Vagina (tissue), 2 donors: ENCODE results near the gene POLN. TPM values are rescaled to one million over a fixed set of nuclear protein-coding genes. Genes with fewer than 3 reads are reported as not detected.
A peak's percentile ranks its signal among the peaks of the same experiment; 100 is the strongest.

Source experiments
- DNase-seq, 2 donors: peaks; one replicate each; pipeline ENCODE4 v3.0.0-alpha.2; 2017; ENCODE audit errors: extremely low spot score in 2 of 2
- H3K27ac ChIP-seq: fragments of 200-600 bp; sonication (generic); one replicate; pipeline ENCODE4 v1.5.1; 2019
- H3K27me3 ChIP-seq: fragments of 200-600 bp; sonication (generic); one replicate; pipeline ENCODE4 v1.5.1; 2019
- H3K36me3 ChIP-seq, 2 donors: fragments of 200-600 bp; sonication (generic); one replicate each; pipeline ENCODE4 v1.5.1; 2017 to 2019
- H3K4me1 ChIP-seq: fragments of 200-600 bp; sonication (generic); one replicate; pipeline ENCODE4 v1.5.1; 2019
- H3K4me3 ChIP-seq, 2 donors: fragments of 200-600 bp; sonication (generic); 1 replicate in 1 of 2; 2 replicates in 1 of 2; pipeline ENCODE4 v1.5.1; 2016 to 2019
- H3K9me3 ChIP-seq: fragments of 200-600 bp; sonication (generic); one replicate; pipeline ENCODE4 v1.5.1; 2019
- POLR2A ChIP-seq, 2 donors: fragments of 450-650 bp; IDR thresholded peaks; one replicate each; pipeline ENCODE4 v1.6.1; 2017; ENCODE audit warnings: antibody characterized with exemption in 2 of 2, mild to moderate bottlenecking in 2 of 2, moderate library complexity in 2 of 2
- POLR2AphosphoS5 ChIP-seq, 2 donors: sonication (generic); formaldehyde crosslinking; IDR thresholded peaks; one replicate each; pipeline ENCODE4 v1.9.0; 2017; ENCODE audit warnings: antibody characterized with exemption in 2 of 2, mild to moderate bottlenecking in 2 of 2, low read depth in 1 of 2; ENCODE audit not compliant: insufficient read depth in 1 of 2
- intact Hi-C: fragments of 100-400 bp; cut with DNase I; formaldehyde crosslinking; loops from one replicate; pipeline ENCODE4 v1.15.1; 2023
- total RNA-seq: library from RNA; depleted of rRNA; stranded (reverse); fragments of >200 nt; gene quantifications from one replicate; pipeline ENCODE4 v1.2.3, GENCODE V29; 2016
- TF ChIP-seq, protein P1 (sequence below), 3 experiments: fragments of 450-650 bp in 2 of 3; fragments of 200-600 bp in 1 of 3; sonication (generic) in 1 of 3; IDR thresholded peaks; one replicate each; pipeline ENCODE4 v1.5.1; 2017 to 2019; ENCODE audit warnings: antibody characterized with exemption in 3 of 3, mild to moderate bottlenecking in 2 of 3, moderate library complexity in 2 of 3

Gene POLN
- total RNA-seq: 3.9 TPM

GRCh38 chr4:2241410-2242353 is at the start of gene POLN, which contains the start of gene HAUS3:
Gene POLN, minus strand, starts transcription at chr4:2242121. Its CDS starts 12,890 bp downstream, at chr4:2229231.
Gene HAUS3, minus strand, starts transcription at chr4:2242121. Its CDS starts 1,175 bp downstream, at chr4:2240946.
- Histone ChIP-seq H3K27me3 (no peaks in the 10 kb centered on the region), H3K36me3 (peaks cover 0 to 5% of the 10 kb centered on the region in 2 donors), H3K4me1 (peaks cover 68% of the 10 kb centered on the region), H3K4me3 (peak within 1 kb of the TSS; percentile 84 to 90), H3K9me3 (no peaks in the 10 kb centered on the region), H3K27ac (peak within 1 kb of the TSS; percentile 69)
- DNase-seq: peak; percentile 95 to 99
- TF ChIP-seq POLR2A (IDR thresholded peaks at IDR 0.05) (peak in 1 of 2 donors; percentile 82), POLR2AphosphoS5 (IDR thresholded peaks at IDR 0.05; ENCODE audit: insufficient read depth in 1 of 2, low read depth in 1 of 2) (peak; percentile 97)
- TF ChIP-seq, protein P1, sequence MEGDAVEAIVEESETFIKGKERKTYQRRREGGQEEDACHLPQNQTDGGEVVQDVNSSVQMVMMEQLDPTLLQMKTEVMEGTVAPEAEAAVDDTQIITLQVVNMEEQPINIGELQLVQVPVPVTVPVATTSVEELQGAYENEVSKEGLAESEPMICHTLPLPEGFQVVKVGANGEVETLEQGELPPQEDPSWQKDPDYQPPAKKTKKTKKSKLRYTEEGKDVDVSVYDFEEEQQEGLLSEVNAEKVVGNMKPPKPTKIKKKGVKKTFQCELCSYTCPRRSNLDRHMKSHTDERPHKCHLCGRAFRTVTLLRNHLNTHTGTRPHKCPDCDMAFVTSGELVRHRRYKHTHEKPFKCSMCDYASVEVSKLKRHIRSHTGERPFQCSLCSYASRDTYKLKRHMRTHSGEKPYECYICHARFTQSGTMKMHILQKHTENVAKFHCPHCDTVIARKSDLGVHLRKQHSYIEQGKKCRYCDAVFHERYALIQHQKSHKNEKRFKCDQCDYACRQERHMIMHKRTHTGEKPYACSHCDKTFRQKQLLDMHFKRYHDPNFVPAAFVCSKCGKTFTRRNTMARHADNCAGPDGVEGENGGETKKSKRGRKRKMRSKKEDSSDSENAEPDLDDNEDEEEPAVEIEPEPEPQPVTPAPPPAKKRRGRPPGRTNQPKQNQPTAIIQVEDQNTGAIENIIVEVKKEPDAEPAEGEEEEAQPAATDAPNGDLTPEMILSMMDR (IDR thresholded peaks at IDR 0.05): no peak
- intact Hi-C loops: loop anchor here (5.0 kb wide), 1 partner anchor 176 kb away; the partner anchor contains the start of genes CFAP99 and ZFYVE28

DNA sequence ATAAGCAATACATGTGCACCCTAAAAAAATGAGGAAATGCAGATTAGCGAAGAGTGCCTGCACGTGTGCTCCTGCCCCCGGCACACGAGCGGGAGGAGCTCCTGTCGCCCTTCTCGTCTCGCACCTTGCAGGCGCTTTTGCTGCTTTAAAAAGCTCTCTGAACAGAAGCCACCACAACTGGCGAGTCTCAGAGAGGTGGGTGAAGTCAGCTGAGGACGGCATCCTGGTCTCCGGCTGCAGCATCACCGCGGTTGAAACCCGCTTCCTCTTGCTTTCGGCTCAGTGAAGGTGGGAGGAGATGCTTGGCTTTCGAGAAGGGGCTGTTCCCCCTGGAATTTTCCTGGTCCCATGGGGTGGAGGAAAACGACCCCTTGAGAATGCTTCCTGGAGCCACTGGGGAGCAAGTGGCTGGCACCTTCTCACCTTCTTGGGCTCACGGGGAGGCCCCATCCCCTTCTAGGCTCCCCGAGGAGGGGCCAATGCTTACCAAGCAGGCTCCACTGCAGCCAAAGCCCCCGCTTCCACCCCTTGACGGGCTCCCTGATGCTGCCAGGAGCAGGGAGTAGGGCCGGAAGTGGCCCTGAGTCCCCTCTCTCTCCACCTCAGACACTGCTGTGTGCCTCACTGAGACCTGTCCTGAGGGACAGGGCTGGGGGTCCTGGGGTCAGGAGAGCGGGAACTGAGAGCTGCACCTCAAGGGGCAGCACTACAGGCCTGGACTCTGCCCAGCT is 49.2 kb upstream of the POLN start:
- no peak for DNase-seq
- no peaks in the 10 kb centered on the region for H3K9me3 ChIP-seq
- intact Hi-C loops: no loop called here
- peaks cover 12% of the 10 kb centered on the region for H3K4me1 ChIP-seq
- no peak overlapping the region for H3K4me3 ChIP-seq
- no peaks in the 10 kb centered on the region for H3K27me3 ChIP-seq
- H3K36me3 ChIP-seq: no peaks in the 10 kb centered on the region
- peak in 1 of 2 donors; percentile 29 for TF ChIP-seq POLR2AphosphoS5 (IDR thresholded peaks at IDR 0.05; ENCODE audit: insufficient read depth in 1 of 2, low read depth in 1 of 2)
- TF ChIP-seq, protein P1 (IDR thresholded peaks at IDR 0.05): no peak
- peak overlapping the region; percentile 32 for H3K27ac ChIP-seq

DNA sequence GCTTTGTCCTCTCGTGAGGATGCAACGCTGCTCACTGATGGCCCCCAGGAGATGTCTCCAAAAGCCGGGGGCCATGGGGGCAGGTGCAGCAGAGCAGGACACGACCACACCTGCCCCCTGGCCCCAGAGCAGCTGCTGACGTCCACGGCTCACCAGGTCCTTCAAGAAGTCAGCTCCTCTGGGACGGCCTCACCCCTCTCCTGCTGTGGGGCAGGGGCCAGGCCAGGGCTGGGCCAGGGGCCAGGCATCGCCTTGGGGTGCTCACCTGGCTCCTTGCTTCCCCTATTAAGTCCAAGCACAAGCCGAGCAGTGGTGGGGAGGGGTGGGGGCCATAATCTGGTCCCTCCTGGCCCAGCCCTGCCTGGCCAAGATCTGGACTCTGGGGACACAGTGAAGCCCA is 48.6 kb upstream of the POLN start:
- no peaks in the 10 kb centered on the region for H3K36me3 ChIP-seq
- intact Hi-C loops: no loop called here
- no peak for DNase-seq
- no peaks in the 10 kb centered on the region for H3K9me3 ChIP-seq
- peaks cover 12% of the 10 kb centered on the region for H3K4me1 ChIP-seq
- no peak for TF ChIP-seq POLR2A (IDR thresholded peaks at IDR 0.05)
- TF ChIP-seq POLR2AphosphoS5 (IDR thresholded peaks at IDR 0.05; ENCODE audit: insufficient read depth in 1 of 2, low read depth in 1 of 2): no peak
- TF ChIP-seq, protein P1 (IDR thresholded peaks at IDR 0.05): no peak
- H3K4me3 ChIP-seq: no peak overlapping the region
- H3K27ac ChIP-seq: no peak overlapping the region
- H3K27me3 ChIP-seq: no peaks in the 10 kb centered on the region

DNA sequence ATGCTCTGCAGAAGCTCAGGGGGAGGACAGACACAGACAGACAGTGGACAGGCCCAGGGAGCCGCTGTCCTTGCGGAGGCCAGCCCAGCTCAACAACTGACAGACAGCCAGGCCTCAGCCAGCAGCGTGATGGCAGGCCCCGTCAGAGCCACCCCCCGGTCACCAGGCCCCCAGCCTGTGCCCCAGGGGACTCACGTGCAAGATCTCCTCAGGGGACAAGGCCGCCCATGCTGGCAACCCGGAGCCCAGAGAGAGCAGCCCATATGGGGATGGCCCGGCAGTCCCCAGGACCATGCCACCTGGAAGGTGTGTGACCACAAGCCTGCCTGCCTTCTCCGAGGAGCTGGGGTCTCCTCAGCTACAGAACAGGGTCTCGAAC is 48.0 kb upstream of the POLN start:
- H3K27ac ChIP-seq: no peak overlapping the region
- no peaks in the 10 kb centered on the region for H3K36me3 ChIP-seq
- DNase-seq: no peak
- H3K4me1 ChIP-seq: peaks cover 12% of the 10 kb centered on the region
- H3K9me3 ChIP-seq: no peaks in the 10 kb centered on the region
- TF ChIP-seq POLR2AphosphoS5 (IDR thresholded peaks at IDR 0.05; ENCODE audit: insufficient read depth in 1 of 2, low read depth in 1 of 2): no peak
- no peak for TF ChIP-seq POLR2A (IDR thresholded peaks at IDR 0.05)
- TF ChIP-seq, protein P1 (IDR thresholded peaks at IDR 0.05): no peak
- no peaks in the 10 kb centered on the region for H3K27me3 ChIP-seq
- H3K4me3 ChIP-seq: no peak overlapping the region
- intact Hi-C loops: no loop called here
